Measurements from ENCODE around the gene ZNF230.

ZNF230 gene

DNA sequence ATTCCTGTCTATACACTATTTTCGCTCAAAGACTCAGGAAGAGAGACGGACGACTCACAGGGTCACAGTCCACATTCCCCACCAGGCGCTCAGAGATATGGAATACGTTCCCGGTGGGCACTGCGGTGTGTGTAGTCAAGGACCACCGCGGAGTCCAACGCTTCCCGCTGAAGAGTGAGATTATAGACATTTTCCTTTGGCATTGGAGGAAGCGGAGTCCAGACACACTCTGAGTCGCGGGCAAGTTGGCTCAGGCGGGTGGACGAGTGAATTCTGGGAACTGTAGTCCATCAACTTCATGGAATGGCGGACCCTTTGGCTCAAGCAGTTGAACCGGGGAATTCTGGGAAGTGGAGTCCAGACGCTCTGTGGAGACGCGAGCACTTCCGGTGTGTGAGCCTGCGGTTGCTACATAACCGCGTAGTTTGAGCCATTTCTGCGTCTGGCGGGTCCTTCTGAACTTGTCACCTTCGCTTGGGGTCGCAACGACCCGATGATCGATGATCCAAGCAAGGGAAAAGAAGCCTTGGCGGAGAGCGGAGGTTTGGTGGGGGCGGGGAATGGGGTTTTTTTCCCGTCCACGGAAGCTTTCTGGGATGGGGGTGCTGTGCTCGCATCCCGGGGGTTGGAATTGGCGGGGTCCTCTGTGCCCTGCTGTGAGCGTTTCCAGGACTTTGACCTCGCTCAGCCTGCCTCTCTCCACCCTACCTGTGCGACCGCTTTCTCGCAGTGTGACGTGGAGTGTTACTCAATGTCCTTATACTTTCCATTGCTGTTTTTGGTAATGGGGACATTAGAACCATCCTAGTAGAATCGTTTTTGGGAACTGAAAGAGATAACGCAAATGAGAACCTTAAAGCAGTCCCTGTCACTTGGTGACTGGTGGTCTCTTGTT is at the start of gene ZNF230:
Gene ZNF230 (plus strand): TSS at position 392 of the 895 bp plus-strand sequence. CDS start 4,122 bp downstream, outside the sequence.
- DNase-seq (ENCODE audit: low read depth), result peak; percentile 97

DNA sequence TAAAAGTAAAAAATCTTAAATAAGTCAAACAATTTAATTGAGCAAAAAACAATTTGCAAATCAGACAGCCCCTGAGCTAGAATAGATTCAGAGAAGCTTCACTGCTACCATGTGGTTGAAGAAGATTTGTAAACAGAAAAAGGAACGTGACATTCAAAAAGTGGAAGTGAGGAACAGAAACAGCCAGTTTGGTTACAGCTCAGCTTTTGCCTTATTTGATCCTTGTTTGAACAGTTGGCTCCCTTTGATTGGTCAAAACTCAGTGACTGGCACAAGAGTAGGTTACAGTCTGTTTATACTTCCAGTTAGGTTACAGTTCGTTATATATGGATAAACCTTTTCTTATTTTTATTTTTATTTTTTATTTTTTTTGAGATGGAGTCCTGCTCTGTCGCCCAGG is 45.9 kb upstream of the ZNF230 start:
- no peak for DNase-seq (ENCODE audit: low read depth)

DNA sequence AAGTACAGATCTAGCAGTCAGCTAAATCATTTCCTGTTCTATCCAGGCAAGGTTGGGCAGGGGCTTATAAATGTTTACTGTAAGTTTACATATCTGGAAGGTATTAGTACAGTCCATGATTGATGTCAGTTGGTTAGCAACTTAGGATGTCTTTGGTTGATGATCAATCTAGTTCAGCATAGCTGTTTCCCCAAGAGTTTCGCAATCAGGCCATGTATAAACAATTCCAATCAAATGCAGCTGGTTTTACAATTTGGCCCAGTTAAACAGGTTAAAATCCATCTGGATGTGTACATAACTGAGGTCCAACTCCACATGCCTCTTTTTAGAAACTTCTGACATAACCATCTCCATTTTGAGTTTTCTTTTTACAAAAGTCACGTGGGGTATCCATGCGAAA is 44.9 kb upstream of the ZNF230 start:
- DNase-seq (ENCODE audit: low read depth), result peak; percentile 27

DNA sequence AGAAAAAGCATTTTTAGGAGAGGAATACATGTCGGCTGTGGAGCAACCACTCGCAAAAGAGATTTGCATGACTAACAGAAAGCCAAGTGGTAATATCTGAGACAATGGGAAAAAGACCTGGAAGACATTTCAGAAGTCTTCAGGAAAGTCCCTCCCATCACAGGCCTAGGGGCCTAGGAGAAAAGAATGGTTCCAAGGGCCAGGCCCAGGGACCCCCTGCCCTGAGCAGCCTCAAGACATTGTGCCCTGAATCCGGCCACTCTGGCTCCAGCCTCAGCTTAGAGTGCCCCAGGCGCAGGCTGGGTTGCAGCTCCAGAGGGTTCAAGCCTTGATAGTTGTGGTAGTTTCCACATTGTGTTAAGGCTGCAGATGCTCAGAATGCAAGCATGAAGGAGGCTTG is 42.3 kb upstream of the ZNF230 start:
- no peak for DNase-seq (ENCODE audit: low read depth)

DNA sequence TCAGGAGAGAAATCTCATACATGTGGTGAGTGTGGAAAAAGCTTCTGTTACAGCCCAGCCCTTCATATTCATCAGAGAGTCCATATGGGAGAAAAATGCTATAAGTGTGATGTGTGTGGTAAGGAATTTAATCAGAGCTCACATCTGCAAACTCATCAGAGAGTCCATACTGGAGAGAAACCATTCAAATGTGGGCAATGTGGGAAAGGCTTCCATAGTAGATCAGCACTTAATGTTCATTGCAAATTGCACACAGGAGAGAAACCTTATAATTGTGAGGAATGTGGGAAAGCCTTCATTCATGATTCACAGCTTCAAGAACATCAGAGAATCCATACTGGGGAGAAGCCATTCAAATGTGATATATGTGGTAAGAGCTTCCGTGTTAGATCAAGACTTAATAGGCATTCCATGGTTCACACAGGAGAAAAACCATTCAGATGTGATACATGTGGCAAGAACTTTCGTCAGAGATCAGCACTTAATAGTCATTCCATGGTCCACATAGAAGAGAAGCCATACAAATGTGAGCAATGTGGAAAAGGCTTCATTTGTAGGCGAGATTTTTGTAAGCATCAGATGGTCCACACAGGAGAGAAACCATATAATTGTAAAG is 36.6 kb upstream of the ZNF230 start:
- no peak for DNase-seq (ENCODE audit: low read depth)

DNA sequence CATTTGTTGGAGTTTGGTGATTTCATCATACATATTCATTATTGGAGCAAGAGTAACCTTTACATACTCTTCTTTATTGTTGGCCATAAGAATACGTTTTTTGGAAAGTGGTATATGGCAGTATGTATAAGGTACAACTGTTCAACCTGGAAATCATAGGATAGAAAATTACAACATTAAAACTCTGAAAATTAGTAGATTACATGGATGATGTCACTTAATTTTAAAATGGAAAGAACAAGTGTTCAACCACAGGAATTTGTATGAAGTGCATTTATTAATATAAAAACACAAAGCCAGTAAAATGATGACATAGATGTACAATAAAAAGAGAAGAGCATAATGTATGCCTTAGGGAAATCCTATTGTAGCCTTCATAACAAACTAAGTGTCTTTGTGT is 26.0 kb upstream of the ZNF230 start:
- DNase-seq (ENCODE audit: low read depth), result no peak

DNA sequence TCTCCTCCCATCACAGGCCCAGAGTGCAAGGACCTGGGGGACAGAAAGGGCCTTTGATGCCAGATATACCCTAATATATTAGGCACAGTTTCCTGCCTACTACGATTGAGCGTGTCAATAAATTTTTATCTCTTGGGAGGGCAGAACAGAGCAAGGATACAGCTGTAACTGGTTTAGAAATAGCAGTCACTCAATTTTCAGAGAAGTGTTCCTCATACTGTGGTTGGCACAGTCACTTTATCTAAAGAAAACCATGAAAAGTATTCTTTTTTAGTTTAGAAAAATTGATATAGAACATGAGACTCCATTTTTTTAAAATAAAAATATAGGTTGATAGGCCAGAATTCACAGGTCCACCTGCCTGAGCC is 19.2 kb upstream of the ZNF230 start:
- no peak for DNase-seq (ENCODE audit: low read depth)

DNA sequence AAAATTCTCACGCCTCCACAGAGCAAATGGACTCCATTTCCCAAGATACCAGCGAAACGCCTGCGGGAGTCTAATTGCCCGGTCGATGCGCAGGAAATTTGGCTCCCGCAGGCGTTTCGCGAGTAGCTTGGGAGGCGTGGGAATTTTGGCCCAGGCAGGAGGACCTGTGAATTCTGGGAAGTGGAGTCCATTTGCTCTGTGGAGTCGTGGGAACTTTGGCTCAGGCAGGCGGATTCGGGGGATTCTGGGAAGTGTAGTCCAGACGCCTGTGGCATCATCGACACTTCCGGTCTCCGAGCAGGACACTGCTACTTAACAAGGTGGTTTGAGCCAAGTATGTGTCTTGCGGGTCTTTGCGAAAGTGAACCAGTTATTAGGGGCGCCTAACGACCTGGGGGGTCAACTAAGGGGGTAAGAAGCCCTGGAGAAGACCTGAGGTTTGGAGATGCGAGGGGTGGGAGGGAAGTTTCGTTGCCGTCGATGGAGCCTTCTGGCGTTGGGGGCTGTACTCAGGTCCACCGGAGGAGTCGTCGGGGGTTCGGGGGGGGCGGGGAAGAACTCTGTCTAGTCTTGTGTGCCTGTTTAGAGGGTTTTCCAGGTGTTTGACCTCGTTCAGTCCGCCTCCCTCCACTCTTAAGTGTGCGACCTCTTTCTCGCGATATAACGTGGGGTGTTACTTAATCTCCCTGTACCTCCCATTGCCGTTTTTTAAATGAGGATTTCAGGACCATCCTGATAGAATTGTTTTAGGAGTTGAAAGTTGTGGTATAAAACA is 18.7 kb upstream of the ZNF230 start, which contains the start of gene ZNF155:
Gene ZNF155 (plus strand): TSS at position 277 of the 775 bp plus-strand sequence. CDS start 4,356 bp downstream, outside the sequence.
- DNase-seq (ENCODE audit: low read depth), result peak; percentile 98

DNA sequence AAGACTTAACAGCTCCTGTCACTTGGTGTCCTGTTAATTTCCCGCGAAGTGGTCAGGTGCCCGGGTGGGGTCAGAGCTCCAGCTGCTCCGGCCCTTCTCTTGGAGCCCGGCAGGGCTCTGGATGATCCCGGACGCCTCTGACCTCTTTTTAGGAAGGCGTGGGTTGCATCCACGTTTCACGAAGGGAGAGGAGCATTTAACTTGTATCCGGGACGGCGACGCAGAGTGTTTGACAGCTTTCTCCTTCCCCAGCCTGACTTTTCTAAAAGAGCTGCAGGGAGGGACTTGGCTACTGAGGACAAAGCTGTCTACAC is 18.1 kb upstream of the ZNF230 start:
- DNase-seq (ENCODE audit: low read depth), result no peak

DNA sequence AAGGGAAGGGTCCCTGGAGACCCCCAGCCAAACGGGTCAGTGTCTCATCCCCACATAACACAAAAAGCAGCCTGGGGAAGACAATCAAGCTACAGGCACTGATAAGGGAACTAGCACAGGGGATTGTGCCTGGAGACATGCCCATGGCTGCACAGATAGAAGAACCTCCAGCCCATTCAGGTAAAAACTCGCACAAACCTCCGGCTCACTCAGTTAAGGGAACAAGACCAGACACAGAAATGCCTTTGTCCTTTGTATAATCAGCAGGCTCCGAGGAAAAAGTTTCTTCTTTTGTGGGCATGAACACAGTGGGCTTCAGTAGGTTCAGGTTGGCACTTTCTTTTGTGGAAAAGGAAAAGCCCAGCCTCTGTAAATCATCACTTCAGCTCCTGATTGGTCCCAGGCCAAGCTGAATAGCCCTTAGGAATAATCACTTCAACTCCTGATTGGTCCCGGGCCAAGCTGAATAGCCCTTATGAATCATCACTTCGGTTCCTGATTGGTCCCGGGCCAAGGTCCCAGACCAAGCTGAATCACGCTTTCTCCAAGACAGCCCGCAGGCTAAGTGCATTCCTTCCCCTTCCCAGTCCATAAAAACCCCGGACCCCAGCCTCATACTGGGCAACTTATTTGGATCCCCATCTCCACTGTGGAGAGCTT is 5.0 kb upstream of the ZNF230 start:
- peak; percentile 39 for DNase-seq (ENCODE audit: low read depth)

DNA sequence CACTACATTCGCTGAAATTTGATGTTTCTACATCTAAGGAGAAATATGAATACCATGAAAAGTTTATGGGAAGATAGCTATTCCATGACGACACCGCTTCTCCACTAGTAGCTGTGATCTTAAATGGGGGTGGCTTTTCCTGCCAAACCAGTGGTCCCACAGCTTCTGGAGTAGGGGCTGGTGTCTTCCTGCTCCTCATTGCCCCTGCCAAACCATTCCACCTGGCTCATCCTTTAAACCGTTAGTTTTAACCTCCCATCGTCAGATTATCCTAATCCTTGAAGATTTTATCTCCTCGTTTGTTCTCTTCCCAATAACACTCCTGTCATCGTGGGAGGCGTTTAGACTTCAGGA is 568 bp upstream of the ZNF230 start:
- no peak for DNase-seq (ENCODE audit: low read depth)

DNA sequence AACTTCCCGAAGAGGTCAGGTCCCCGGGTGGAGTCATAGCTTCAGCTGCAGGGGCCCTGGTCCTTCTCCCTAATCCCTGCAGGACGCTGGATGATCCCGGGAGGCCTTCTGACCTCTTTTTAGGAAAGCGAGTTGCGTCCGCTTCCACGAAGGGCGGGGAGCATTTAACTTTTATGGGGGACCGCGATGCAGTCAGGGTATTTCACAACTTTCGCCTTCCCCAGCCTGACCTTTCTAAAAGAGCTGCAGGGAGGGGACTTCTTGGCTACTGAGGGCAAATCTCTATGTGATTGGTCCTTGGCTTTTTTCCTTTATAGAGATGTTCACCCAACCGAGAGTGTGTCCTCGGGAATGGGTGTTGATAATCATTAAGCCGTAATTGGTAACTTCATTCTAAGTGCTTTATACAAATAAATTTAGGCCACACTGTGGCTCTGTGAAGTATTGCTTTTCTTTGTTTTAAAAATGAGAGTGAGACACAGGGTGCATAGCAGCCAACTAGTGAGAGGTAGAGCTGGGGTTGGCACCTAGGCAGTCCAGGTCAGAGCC is 778 bp downstream of the ZNF230 start:
- DNase-seq (ENCODE audit: low read depth), result no peak

DNA sequence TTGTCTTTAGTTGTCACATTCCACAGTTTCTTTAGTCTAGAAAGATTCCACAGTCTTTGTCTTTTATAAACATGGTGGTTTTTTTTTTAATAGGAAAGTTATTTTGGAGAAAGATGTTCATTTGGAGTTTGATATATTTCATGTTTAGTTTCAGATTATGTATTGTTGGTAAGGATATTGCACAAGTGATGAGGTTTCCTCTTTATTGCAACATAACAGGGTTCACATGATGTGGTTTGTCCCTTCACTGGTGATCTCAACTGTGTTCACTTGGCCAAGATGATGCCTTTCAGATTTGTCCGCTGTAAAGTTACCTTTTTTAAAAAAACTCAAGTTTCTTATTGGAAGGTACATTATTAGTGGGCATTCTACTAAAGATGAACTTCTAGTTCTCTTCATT is 3.2 kb downstream of the ZNF230 start:
- DNase-seq (ENCODE audit: low read depth), result no peak

DNA sequence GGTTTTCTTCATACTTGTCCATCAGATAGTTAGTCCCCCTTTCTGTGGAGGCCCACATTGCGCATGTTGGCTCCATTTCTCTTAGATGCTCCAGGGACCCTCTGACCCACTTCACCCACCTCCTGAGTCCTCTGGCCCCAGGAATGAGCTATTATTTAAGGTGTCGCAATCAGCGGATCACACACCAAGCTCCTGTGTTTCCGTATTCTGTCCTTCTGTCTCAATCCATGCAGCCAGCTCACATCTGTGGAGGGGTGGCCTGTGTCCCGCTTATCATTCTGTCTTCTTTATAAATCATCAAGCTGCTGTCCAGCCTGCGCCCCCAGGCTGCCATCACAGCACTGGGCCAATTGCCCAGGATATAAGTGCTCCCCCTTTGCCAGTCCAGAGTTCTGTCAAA is 4.7 kb downstream of the ZNF230 start:
- no peak for DNase-seq (ENCODE audit: low read depth)

DNA sequence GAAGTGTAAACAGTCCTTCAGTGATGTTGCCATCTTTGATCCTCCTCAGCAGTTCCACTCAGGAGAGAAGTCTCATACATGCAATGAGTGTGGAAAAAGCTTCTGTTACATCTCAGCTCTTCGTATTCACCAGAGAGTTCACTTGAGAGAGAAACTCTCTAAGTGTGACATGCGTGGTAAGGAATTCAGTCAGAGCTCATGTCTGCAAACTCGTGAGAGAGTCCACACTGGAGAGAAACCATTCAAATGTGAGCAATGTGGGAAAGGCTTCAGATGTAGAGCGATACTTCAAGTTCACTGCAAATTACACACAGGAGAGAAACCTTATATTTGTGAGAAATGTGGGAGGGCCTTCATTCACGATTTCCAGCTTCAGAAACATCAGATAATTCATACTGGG is 7.7 kb downstream of the ZNF230 start:
- DNase-seq (ENCODE audit: low read depth), result no peak

DNA sequence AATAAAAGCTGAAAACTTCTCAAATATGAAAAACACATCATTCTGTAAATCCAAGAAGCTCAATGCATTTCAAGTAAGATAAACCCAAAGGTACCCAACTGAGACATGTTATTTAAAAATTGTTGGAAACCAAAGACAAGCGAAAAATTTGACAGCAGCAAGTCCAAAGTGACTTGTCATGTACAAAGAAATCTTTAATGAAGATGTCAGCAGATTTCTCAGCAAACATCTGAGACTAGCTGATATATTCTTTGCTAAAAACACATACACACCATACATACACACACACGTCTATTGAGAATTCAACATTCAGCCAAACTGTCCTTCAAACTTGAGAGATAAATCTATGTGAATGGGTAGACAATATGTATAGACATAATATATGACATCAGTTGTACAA is 16.7 kb downstream of the ZNF230 start:
- no peak for DNase-seq (ENCODE audit: low read depth)

DNA sequence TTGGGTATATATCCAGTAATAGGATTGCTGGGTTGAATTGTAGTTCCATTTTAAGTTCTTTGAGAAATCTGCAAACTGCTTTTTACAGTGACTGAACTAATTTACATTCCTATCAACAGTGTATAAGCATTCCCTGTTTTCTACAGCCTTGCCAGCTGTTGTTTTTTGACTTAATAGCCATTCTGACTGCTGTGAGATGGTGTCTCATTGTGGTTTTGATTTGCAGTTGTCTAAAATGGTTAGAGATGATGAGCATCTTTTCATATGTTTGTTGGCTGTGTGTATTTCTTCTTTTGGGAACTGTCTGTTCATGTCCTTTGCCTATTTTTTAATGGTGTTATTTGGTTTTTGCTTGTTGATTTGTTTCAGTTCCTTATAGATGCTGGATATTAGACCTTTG is 18.5 kb downstream of the ZNF230 start:
- no peak for DNase-seq (ENCODE audit: low read depth)

DNA sequence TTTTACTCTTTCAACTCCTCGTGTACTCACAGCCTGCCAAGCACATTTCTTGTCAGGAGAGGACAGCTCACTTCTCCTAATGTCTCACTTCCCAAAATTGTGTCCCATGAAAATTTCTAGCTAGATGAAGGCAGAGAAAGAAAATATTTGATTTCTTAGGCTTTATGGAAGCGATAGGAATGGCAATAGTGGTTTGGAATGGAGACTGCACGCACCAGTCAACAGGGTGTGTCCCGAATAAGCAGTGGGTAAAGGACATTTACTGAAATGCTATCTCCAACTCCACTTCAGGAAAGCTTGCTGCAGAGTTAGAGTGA is 22.1 kb downstream of the ZNF230 start:
- no peak for DNase-seq (ENCODE audit: low read depth)

DNA sequence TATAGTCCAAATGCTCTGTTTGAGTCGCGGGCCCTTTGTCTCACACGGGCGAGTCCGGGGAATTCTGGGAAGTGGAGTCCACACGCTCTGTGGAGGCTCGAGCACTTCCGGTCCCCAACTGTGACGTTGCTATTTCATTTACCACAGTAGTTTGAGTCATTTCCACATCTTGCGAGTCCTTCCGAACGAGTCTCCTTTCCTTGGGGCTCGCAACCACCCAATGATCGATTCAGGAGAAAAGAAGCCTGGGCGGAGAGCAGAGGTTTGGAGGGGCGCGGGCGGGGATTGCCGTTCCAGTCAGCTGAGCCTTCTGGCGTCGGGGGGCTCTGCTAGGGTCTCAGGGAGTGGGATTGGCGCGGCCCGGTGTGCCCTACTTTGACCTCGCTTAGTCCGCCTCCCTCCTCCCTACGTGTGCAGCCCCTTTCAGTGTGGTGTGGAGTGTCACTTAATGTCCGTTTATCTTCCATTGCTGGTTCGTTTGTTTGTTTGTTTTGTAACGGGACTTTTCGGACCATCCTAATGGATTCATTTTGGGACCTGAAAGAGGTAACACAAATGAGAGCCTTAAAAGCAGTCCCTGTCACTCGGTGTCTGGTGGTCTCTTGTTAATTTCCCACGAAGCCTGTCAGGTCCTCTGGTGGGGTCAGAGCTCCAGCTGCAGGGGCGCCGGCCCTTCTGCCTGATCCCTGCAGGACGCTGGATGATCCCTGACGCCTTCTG is 22.6 kb downstream of the ZNF230 start, which contains the start of gene ZNF222:
Gene ZNF222 (plus strand): TSS at position 163 of the 720 bp plus-strand sequence. CDS start 58 bp downstream, at position 221.
- DNase-seq (ENCODE audit: low read depth), result peak; percentile 90

DNA sequence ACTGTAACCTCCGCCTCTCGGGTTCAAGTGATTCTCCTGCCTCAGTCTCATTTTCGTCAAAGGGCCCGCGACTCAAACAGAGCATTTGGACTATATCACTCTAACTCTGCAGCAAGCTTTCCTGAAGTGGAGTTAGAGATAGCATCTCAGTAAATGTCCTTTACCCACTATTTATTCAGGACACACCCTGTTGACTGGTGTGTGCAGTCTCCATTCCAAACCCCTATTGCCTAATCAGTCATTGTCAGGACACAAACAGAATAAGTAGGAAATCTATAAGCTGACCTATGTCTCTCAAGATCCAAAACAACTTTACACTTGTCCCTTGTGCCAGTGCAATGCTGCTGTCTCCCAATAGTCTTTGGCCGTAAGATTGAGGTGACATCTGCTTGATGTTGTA is 23.9 kb downstream of the ZNF230 start:
- no peak for DNase-seq (ENCODE audit: low read depth)

DNA sequence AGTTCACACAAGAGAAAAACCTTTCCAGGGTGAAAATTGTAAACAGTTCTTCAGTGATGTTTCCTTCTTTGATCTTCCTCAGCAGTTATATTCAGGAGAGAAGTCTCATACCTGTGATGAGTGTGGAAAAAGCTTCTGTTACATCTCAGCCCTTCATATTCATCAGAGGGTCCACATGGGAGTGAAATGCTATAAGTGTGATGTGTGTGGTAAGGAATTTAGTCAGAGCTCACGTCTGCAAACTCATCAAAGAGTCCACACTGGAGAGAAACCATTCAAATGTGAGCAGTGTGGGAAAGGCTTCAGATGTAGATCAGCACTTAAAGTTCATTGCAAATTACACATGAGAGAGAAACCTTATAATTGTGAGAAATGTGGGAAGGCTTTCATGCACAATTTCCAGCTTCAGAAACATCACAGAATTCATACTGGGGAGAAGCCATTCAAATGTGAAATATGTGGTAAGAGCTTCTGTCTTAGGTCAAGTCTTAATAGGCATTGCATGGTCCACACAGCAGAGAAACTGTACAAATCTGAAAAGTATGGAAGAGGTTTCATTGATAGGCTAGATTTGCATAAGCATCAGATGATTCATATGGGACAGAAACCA is 29.3 kb downstream of the ZNF230 start:
- no peak for DNase-seq (ENCODE audit: low read depth)
